Measurements from ENCODE around the gene TGM5. TPM values are rescaled to one million over a fixed set of nuclear protein-coding genes. Genes with fewer than 3 reads are reported as not detected.

Gene TGM5
- total and polyA plus RNA-seq, 12 donors, result 0.13 to 0.14 (median 0.14) TPM; not detected in 9

Small RNA genes within 50 kb of the gene (small RNA-seq; reads per million reads assigned to genes)
- gene RF00019, result 0 reads per million in 2 donors

Other genes with a start within 250 kb of the TGM5 start
- gene UBR1, start 160.9 kb downstream of the TGM5 start, total RNA-seq, result 10 to 100 TPM; 15.3 to 37.9 (median 25.5) TPM
- gene UBR1, start 160.9 kb downstream of the TGM5 start, polyA plus RNA-seq, result 10 to 100 TPM in 1 of 3 donors, 1 to 10 TPM in 2; 3.9 to 21.1 (median 4.5) TPM
- gene TMEM62, start 133.3 kb downstream of the TGM5 start, total RNA-seq, result 10 to 100 TPM; 11.3 to 25.9 (median 18.4) TPM
- 10 to 100 TPM; 17.5 to 21.9 (median 18.4) TPM for gene TMEM62, start 133.3 kb downstream of the TGM5 start, polyA plus RNA-seq
- 100 to 1,000 TPM in 2 of 9 donors, 10 to 100 TPM in 7; 66.0 to 160 (median 91.2) TPM for gene CCNDBP1, start 81.5 kb downstream of the TGM5 start, total RNA-seq
- gene CCNDBP1, start 81.5 kb downstream of the TGM5 start, polyA plus RNA-seq, result 100 to 1,000 TPM in 1 of 3 donors, 10 to 100 TPM in 2; 34.1 to 106 (median 35.4) TPM
- 1 to 10 TPM in 1 of 9 donors, under 1 TPM in 1, not detected in 7; 0.45 to 4.7 TPM for gene EPB42, start 45.9 kb downstream of the TGM5 start, total RNA-seq
- gene EPB42, start 45.9 kb downstream of the TGM5 start, polyA plus RNA-seq, result under 1 TPM in 1 of 3 donors, not detected in 2; 0.10 TPM
- not detected for gene TGM7, start 35.3 kb upstream of the TGM5 start, total RNA-seq
- gene TGM7, start 35.3 kb upstream of the TGM5 start, polyA plus RNA-seq, result not detected
- 10 to 100 TPM in 3 of 9 donors, 1 to 10 TPM in 6; 5.6 to 14.0 (median 9.5) TPM for gene LCMT2, start 63.6 kb upstream of the TGM5 start, total RNA-seq
- 10 to 100 TPM in 1 of 3 donors, 1 to 10 TPM in 2; 2.3 to 11.9 (median 2.8) TPM for gene LCMT2, start 63.6 kb upstream of the TGM5 start, polyA plus RNA-seq
- 10 to 100 TPM; 11.1 to 26.7 (median 20.1) TPM for gene ZSCAN29, start 104.1 kb upstream of the TGM5 start, total RNA-seq
- 10 to 100 TPM in 2 of 3 donors, 1 to 10 TPM in 1; 5.2 to 13.4 (median 10.4) TPM for gene ZSCAN29, start 104.1 kb upstream of the TGM5 start, polyA plus RNA-seq
- gene TUBGCP4, start 104.2 kb upstream of the TGM5 start, total RNA-seq, result 10 to 100 TPM in 8 of 9 donors, 1 to 10 TPM in 1; 9.3 to 23.3 (median 13.9) TPM
- gene TUBGCP4, start 104.2 kb upstream of the TGM5 start, polyA plus RNA-seq, result 10 to 100 TPM in 1 of 3 donors, 1 to 10 TPM in 2; 5.3 to 11.9 (median 6.1) TPM
- gene TP53BP1, start 226.2 kb upstream of the TGM5 start, total RNA-seq, result 10 to 100 TPM; 22.8 to 80.9 (median 45.6) TPM
- gene TP53BP1, start 226.2 kb upstream of the TGM5 start, polyA plus RNA-seq, result 10 to 100 TPM; 32.9 to 45.3 (median 41.6) TPM

Data from adrenal gland (tissue), 12 donors.